Measurements from ENCODE around the gene CHST11.

CHST11 gene

GRCh38 chr12:104698871-104699270, 242.1 kb downstream of the CHST11 start:
- DNase-seq (ENCODE audit: low read depth): no peak

DNA sequence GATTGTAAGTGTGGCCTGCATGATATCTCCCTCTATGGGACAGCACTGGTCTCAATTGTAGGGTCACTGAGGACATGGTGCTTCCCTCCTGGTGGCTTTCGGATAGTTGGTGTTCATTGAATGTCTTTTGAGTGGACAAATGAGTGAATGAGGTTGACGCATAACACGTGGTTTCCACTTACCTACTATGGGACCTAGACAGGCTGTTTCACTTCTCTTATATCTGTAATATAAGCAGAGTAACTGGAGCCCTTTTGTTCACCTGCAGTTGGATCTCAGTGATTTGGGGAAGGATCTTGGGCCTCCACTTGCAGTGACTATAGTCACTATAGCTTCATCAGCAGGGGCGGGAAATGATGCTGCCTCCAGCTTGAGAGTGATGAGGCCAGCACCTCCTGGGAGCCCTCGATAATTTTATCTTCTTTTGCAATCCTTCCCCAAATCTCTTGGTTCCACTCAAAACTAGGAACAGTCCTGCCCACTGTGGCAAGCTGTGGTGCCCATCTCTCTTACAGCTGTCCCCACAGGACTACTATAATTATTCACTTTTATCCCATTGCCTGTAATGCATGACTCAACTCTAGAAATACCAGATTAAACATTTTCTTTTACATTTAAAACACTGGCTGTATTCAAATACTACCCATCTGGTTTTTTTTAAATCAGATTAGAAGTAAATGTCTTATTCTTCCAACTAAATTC, 242.9 kb downstream of the CHST11 start:
- peak; percentile 42 for DNase-seq (ENCODE audit: low read depth)

- no peak for DNase-seq (ENCODE audit: low read depth)
Measured at GRCh38 chr12:104700324-104700723, 243.6 kb downstream of the CHST11 start.

- no peak for DNase-seq (ENCODE audit: low read depth)
Measured at GRCh38 chr12:104701301-104701700, 244.6 kb downstream of the CHST11 start.

GRCh38 chr12:104701756-104702155, 245.0 kb downstream of the CHST11 start:
- DNase-seq (ENCODE audit: low read depth): no peak

DNA sequence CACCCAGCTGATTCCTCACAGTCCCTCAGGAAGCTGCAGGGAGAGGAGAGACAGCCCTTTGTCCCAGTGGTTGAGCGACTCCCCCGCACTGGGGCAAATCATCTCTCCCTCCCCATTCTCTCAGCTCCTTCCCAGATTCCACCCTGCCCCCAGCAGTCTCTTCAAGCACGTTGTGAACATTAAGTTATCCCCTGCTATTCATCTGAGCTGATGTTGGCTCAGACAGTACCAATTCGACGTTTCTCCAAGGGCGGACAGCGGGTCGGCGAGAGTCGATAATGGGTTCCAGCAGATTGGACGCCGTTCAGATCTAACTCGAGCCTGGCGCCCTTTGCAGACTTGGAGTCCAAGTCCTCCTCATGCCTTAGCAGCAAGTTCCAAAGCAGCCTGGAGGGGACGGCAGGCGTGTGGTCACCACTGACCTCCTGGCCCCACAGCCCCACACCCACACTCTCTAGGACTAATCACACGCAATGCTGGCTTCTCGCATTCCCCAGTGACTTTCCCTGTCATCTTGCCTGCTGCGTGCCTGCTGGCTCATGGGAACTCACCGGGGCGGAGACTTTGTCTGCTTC, 245.9 kb downstream of the CHST11 start:
- peak; percentile 95 for DNase-seq (ENCODE audit: low read depth)

- no peak for DNase-seq (ENCODE audit: low read depth)
Measured at GRCh38 chr12:104703372-104703771, 246.6 kb downstream of the CHST11 start.

DNA sequence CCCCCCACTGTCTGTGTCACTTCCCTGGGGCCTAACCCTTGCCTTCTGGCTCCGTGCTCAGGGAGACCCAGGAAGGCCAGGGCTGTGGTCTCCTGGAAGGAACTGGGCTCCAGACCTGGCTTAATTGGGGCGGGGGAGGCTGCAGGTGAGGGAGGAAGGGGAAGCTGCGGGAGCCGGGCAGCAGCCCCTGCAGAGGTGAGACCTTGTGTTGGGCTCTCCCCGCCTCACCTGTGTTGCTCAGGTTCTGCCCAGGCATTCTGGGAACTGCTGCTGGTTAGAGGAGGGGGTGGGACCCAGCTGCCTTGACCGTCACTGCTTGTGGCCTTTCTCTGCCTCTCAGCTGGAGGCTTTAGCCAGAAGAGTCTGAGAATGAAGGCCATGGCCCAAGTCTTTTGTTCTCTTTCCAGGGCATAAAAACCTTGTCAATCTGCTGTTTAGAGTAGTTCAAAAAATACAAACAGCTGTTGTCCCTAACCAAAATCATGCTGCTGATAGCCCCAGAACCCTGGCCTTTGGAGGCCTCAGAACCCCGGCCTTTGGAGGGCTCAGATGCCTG, 247.6 kb downstream of the CHST11 start:
- no peak for DNase-seq (ENCODE audit: low read depth)

- no peak for DNase-seq (ENCODE audit: low read depth)
Measured at GRCh38 chr12:104707194-104707593, 250.4 kb downstream of the CHST11 start.

GRCh38 chr12:104707794-104708558, 251.2 kb downstream of the CHST11 start:
- no peak for DNase-seq (ENCODE audit: low read depth)

DNA sequence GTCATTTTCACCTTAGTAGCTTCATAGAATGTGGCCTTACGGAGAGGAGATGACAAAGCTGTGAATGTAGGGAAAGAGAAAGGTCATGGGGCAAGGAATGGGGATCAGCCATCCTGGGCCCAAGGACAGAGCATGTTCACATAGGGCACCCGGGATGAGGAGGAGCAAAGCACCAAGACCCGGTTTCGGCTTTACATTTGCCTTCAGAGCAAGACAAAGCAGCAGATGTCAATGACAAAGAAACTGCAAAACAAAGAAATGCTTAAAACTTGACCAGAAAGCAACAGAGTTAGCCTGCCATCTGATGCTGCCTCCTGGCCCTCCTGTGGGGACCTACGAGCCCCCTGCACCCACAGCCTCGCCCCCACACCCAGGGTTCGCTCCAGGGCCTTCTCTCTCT, 252.1 kb downstream of the CHST11 start:
- DNase-seq (ENCODE audit: low read depth): no peak

GRCh38 chr12:104709692-104710435, 253.1 kb downstream of the CHST11 start:
- DNase-seq (ENCODE audit: low read depth): peak; percentile 24

GRCh38 chr12:104710940-104711689, 254.4 kb downstream of the CHST11 start:
- peak; percentile 97 for DNase-seq (ENCODE audit: low read depth)

- no peak for DNase-seq (ENCODE audit: low read depth)
Measured at GRCh38 chr12:104712477-104712876, 255.7 kb downstream of the CHST11 start.

GRCh38 chr12:104712968-104713367, 256.2 kb downstream of the CHST11 start:
- DNase-seq (ENCODE audit: low read depth): no peak

- DNase-seq (ENCODE audit: low read depth): no peak
Measured at GRCh38 chr12:104713444-104713843, 256.7 kb downstream of the CHST11 start.

DNA sequence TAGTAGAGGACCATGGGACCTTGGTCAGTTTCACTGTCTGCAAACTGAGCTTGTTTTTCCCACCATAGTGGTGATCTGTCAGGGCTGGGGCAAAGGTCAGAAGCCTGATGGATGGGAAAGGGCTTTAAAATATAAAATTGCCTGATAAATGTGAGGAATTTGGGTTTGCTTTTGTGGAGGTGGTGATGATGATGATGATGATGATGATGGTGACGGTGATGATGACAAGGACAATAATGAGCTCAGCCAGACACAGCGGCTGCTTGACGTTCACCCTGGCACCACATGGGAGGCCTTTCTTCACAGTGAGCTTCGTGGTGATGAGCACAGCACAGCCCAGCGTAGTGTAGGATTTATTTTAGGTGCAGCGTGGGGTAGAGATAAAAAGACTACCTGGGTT, 257.6 kb downstream of the CHST11 start:
- DNase-seq (ENCODE audit: low read depth): no peak

GRCh38 chr12:104716172-104716571, 259.4 kb downstream of the CHST11 start:
- DNase-seq (ENCODE audit: low read depth): no peak

GRCh38 chr12:104718304-104718929, 261.7 kb downstream of the CHST11 start:
- DNase-seq (ENCODE audit: low read depth): peak; percentile 37

DNA sequence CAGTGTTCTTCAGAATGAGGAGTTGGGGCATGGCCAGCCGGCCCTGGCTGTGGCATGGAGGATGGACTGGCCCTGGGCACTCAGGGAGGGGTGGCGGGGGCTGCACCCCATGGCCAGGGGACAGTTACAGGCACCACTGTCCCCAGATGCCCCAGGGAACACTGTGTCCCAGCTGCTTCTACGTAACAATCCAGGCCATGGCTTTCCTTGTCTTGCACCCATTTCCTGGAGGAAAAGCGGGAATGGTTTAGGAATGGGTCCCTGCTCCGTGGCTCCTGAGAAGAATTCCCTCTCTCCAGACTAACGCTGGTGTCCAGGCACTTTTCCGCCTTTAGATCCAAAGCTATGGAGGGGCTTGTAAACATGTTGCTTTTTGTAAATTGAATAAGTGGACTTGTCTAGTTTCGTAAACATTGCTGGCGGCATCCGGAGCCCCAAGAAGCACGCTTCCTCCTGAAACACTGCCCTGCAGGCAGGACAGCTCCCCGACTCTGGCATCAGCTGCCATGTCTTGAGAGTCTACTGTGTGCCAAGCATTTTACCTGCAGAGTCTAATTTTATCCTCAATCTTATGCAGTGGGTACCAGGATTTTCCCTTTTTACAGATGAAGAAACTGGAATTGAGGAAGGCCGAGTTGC, 263.1 kb downstream of the CHST11 start:
- DNase-seq (ENCODE audit: low read depth): peak; percentile 16

Data from fibroblast of gingiva (primary cell).